ENCODE data around the gene KIF1B. TPM values are rescaled to one million over a fixed set of nuclear protein-coding genes. Genes with fewer than 3 reads are reported as not detected.

The KIF1B gene
- total RNA-seq, 4 donors from 2014 or later, result 46.0 to 88.0 (median 51.2) TPM

DNA sequence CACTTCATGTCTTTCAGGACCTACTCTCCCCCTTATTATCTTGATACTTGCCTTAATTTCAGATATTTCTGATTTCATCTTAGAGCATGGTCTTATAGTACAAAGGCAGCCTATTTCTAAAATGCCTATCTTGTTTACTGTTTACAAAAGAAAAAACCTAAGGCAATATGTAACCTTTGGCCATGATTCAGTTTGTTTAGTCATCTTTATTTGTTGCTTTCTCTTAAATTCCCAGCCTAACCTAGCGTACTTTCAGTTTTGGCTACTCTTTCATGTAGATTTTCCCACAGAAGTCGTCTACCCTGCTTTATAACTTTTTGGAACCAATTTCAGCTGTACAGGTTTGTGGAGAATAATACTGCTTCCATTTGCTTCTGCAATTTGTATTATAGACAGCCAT is 81.8 kb downstream of the KIF1B start:
- TF ChIP-seq EP300 (IDR thresholded peaks at IDR 0.05), result no peak
- TF ChIP-seq, protein P1, sequence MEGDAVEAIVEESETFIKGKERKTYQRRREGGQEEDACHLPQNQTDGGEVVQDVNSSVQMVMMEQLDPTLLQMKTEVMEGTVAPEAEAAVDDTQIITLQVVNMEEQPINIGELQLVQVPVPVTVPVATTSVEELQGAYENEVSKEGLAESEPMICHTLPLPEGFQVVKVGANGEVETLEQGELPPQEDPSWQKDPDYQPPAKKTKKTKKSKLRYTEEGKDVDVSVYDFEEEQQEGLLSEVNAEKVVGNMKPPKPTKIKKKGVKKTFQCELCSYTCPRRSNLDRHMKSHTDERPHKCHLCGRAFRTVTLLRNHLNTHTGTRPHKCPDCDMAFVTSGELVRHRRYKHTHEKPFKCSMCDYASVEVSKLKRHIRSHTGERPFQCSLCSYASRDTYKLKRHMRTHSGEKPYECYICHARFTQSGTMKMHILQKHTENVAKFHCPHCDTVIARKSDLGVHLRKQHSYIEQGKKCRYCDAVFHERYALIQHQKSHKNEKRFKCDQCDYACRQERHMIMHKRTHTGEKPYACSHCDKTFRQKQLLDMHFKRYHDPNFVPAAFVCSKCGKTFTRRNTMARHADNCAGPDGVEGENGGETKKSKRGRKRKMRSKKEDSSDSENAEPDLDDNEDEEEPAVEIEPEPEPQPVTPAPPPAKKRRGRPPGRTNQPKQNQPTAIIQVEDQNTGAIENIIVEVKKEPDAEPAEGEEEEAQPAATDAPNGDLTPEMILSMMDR (IDR thresholded peaks at IDR 0.05), result no peak
- no peak for TF ChIP-seq POLR2A (IDR thresholded peaks at IDR 0.05)
- TF ChIP-seq POLR2AphosphoS5 (IDR thresholded peaks at IDR 0.05), result no peak
- Histone ChIP-seq H3K4me3 (no peak overlapping the region), H3K4me1 (no peaks in the 10 kb centered on the region), H3K36me3 (peaks cover 64% of the 10 kb centered on the region), H3K27ac (no peak overlapping the region), H3K9me3 (no peaks in the 10 kb centered on the region), H3K27me3 (no peaks in the 10 kb centered on the region)
- DNase-seq (ENCODE audit: low spot score in 2 of 2), result no peak
- 46% methylated on average over 2 of the region's 2 CpGs for WGBS

DNA sequence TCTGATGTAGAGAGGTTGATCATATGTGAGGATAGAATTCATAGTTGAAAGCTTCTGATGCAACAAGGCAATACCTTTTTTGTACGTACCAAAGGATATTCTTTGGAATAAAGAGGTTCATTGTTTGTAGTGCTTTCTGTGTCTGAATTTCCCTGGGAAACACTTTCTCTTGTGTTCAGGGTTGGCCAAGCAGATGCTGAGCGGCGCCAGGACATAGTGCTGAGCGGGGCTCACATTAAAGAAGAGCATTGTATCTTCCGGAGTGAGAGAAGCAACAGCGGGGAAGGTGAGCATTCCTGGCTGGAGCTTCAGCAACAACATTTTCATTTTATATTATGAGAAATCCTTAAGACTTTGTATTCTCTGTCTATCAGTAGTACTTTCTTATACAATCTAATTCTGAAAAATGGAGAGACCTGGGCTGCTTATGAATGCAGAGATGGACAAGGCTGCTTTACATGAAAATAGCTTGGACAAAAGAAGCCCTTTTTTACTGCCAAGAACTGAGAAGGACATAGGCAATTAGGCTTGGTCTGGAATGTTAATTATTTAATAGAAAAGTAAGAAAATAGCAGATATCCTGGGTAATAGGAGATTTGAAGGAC is 85.2 kb downstream of the KIF1B start:
- 92% methylated on average over 6 of the region's 6 CpGs for WGBS
- H3K27ac ChIP-seq, result no peak overlapping the region
- H3K4me1 ChIP-seq, result no peaks in the 10 kb centered on the region
- H3K4me3 ChIP-seq, result no peak overlapping the region
- no peaks in the 10 kb centered on the region for H3K9me3 ChIP-seq
- DNase-seq (ENCODE audit: low spot score in 2 of 2), result no peak
- no peaks in the 10 kb centered on the region for H3K27me3 ChIP-seq
- no peak for TF ChIP-seq POLR2AphosphoS5 (IDR thresholded peaks at IDR 0.05)
- no peak for TF ChIP-seq EP300 (IDR thresholded peaks at IDR 0.05)
- no peak for TF ChIP-seq POLR2A (IDR thresholded peaks at IDR 0.05)
- TF ChIP-seq, protein P1 (IDR thresholded peaks at IDR 0.05), result no peak
- peaks cover 56% of the 10 kb centered on the region for H3K36me3 ChIP-seq

DNA sequence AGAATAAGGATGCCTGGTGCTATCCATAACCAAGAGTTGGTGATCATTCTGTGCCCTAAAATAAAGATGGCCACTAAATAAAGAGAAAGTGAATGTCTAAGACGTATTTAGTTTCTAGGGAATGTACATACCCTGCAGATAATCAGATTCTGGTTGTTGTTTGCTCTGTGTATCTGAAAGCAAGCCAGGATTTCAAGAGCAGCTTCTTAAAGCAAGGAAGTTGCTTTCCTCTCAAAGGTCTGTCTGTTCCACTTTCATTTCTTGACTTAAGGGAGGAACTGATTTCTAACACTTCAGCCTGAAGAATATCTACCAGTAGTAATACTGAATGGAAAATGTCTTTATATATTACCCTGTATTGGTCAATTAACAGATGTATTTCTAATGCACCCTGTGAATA is 88.8 kb downstream of the KIF1B start:
- TF ChIP-seq EP300 (IDR thresholded peaks at IDR 0.05) (no peak), POLR2AphosphoS5 (IDR thresholded peaks at IDR 0.05) (no peak), POLR2A (IDR thresholded peaks at IDR 0.05) (no peak)
- TF ChIP-seq, protein P1 (IDR thresholded peaks at IDR 0.05), result no peak
- Histone ChIP-seq H3K9me3 (no peaks in the 10 kb centered on the region), H3K4me1 (no peaks in the 10 kb centered on the region), H3K27me3 (no peaks in the 10 kb centered on the region), H3K27ac (no peak overlapping the region), H3K4me3 (no peak overlapping the region), H3K36me3 (peaks cover 50% of the 10 kb centered on the region)
- DNase-seq (ENCODE audit: low spot score in 2 of 2), result no peak
- 35% methylated on average over 1 of the region's 1 CpG for WGBS

DNA sequence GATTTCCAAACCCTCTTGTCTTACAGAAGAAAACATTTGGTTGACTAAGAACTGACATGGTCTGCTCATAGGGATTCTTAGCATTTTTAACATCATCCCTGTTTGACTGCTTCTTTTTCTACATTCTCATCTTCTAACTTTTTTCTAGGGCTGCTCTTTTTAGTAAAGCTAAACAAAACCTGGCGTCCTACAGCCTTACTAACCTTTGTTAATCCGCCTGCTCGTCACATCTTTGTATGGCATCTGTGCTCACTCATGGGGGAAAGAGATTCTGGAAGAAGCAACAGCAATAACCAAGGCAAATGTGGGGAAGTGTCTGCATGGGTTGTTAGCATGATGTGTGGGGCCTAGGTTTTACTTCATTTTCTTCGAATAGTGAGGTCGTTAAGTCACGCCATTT is 92.0 kb downstream of the KIF1B start:
- no peak overlapping the region for H3K27ac ChIP-seq
- H3K4me1 ChIP-seq, result peaks cover 2% of the 10 kb centered on the region
- WGBS, result 94% methylated on average over 6 of the region's 6 CpGs
- no peaks in the 10 kb centered on the region for H3K9me3 ChIP-seq
- H3K4me3 ChIP-seq, result no peak overlapping the region
- H3K36me3 ChIP-seq, result peaks cover 28% of the 10 kb centered on the region
- TF ChIP-seq, protein P1 (IDR thresholded peaks at IDR 0.05), result no peak
- TF ChIP-seq POLR2A (IDR thresholded peaks at IDR 0.05) (no peak), POLR2AphosphoS5 (IDR thresholded peaks at IDR 0.05) (no peak), EP300 (IDR thresholded peaks at IDR 0.05) (no peak)
- no peak for DNase-seq (ENCODE audit: low spot score in 2 of 2)
- H3K27me3 ChIP-seq, result no peaks in the 10 kb centered on the region

DNA sequence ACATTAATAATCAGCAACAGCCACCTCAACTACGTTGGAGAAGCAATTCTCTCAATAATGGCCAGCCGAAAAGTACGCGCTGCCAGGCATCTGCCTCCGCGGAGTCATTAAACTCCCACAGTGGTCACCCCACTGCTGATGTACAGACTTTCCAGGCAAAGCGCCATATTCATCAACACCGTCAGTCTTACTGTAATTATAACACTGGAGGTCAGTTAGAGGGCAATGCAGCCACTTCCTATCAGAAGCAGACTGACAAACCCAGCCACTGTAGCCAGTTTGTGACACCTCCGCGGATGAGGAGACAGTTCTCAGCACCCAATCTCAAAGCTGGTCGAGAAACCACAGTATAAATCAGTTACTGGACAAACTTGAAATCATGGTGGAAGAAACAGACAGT is 93.9 kb downstream of the KIF1B start:
- Histone ChIP-seq H3K4me1 (peaks cover 20% of the 10 kb centered on the region), H3K9me3 (no peaks in the 10 kb centered on the region), H3K36me3 (peaks cover 23% of the 10 kb centered on the region), H3K4me3 (no peak overlapping the region), H3K27me3 (no peaks in the 10 kb centered on the region), H3K27ac (no peak overlapping the region)
- WGBS, result 78% methylated on average over 11 of the region's 11 CpGs
- no peak for DNase-seq (ENCODE audit: low spot score in 2 of 2)
- TF ChIP-seq, protein P1 (IDR thresholded peaks at IDR 0.05), result no peak
- TF ChIP-seq POLR2AphosphoS5 (IDR thresholded peaks at IDR 0.05) (no peak), POLR2A (IDR thresholded peaks at IDR 0.05) (no peak), EP300 (IDR thresholded peaks at IDR 0.05) (no peak)
